Ovary (tissue), 9 donors: Measurements from ENCODE around the gene STIMATE. TPM values are rescaled to one million over a fixed set of nuclear protein-coding genes. Genes with fewer than 3 reads are reported as not detected.

Source experiments
- DNase-seq, 5 donors: peaks; one replicate each; pipeline ENCODE4 v3.0.0-alpha.2; 2019 to 2020
- H3K27ac ChIP-seq, 2 donors: fragments of 200-600 bp; one replicate each; pipeline versions ENCODE4 v1.5.1 to v1.8.0; 2019 to 2022
- H3K27me3 ChIP-seq: fragments of 200-600 bp; one replicate; pipeline ENCODE4 v1.8.0; 2022
- H3K36me3 ChIP-seq: fragments of 200-600 bp; sonication (generic); one replicate; pipeline ENCODE4 v1.5.1; 2019
- H3K4me1 ChIP-seq: one replicate; pipeline ENCODE4 v1.8.1; 2013; ENCODE audit warnings: mild to moderate bottlenecking, moderate library complexity; ENCODE audit not compliant: insufficient read depth
- H3K4me3 ChIP-seq: fragments of 200-600 bp; sonication (generic); one replicate; pipeline ENCODE4 v1.5.1; 2017
- H3K9me3 ChIP-seq, 2 donors: fragments of 200-600 bp in 1 of 2; sonication (generic) in 1 of 2; one replicate each; pipeline versions ENCODE4 v1.5.1 to v1.8.1; 2013 to 2019; ENCODE audit warnings: mild to moderate bottlenecking in 1 of 2, moderate library complexity in 1 of 2
- CTCF ChIP-seq, 3 donors: fragments of 450-650 bp in 2 of 3; fragments of 200-600 bp in 1 of 3; IDR thresholded peaks; one replicate each; pipeline versions ENCODE4 v1.5.1 to v1.8.0; 2016 to 2022; ENCODE audit warnings: antibody characterized with exemption in 3 of 3, mild to moderate bottlenecking in 1 of 3
- EP300 ChIP-seq: sonication (generic); formaldehyde crosslinking; IDR thresholded peaks from one replicate; pipeline ENCODE4 v1.6.1; 2017; ENCODE audit warnings: antibody characterized with exemption
- POLR2A ChIP-seq: fragments of 450-650 bp; IDR thresholded peaks from one replicate; pipeline ENCODE4 v1.6.1; 2017; ENCODE audit warnings: antibody characterized with exemption, mild to moderate bottlenecking, moderate library complexity
- whole genome bisulfite sequencing, 3 donors: extraction: QIAGEN DNeasy Blood & Tissue Kit in 1 of 3; methylation state at CpG; one replicate each; pipeline versions ENCODE4 v1.1.5 to v1.1.7; 2013 to 2017; 5-methylcytosine and 5-hydroxymethylcytosine counted together
- intact Hi-C, 4 donors: fragments of 100-400 bp; cut with DNase I; formaldehyde crosslinking; loops; one replicate each; pipeline versions ENCODE4 v1.11.0 to v1.15.1; 2022 to 2023
- polyA plus RNA-seq, 2 donors: library from polyadenylated mRNA; stranded (reverse); fragments of 200-250 nt in 1 of 2; fragments of 350-450 nt in 1 of 2; fragmentation: Illumina TruSeq in 1 of 2; extraction: RNeasy Lipid Tissue Mini Kit (QIAGEN cat#74804) in 1 of 2; gene quantifications; one replicate each; pipeline ENCODE4 v1.2.3, GENCODE V29; 2013 to 2014
- total RNA-seq, 7 donors: library from RNA; depleted of rRNA in 2 of 7; stranded (reverse); fragments of >200 nt in 2 of 7; fragmentation: NEBNext Ultra II Directional in 3 of 7; extraction: Animal tissue kit (Norgen Biotek cat#: 25700) in 3 of 7; gene quantifications; one replicate each; pipeline versions ENCODE4 v1.1.0 to v1.2.4, GENCODE V29; 2016 to 2023
- donor health status: DM: no; HTN: no; CAD: no; lungs with moderate emphysema.
- donor health status: DM: no; HTN: no; CAD: no.
- donor health status: Bipolar disorder and iron deficiency.
- donor health status: DM: yes; HTN: yes; CAD: no.
- donor health status: DM: no; HTN: no; CAD: no.
- donor health status: DM: yes; HTN: yes; CAD: no.

The STIMATE gene
- total and polyA plus RNA-seq, 9 donors: 7.4 to 29.9 (median 17.1) TPM

DNA sequence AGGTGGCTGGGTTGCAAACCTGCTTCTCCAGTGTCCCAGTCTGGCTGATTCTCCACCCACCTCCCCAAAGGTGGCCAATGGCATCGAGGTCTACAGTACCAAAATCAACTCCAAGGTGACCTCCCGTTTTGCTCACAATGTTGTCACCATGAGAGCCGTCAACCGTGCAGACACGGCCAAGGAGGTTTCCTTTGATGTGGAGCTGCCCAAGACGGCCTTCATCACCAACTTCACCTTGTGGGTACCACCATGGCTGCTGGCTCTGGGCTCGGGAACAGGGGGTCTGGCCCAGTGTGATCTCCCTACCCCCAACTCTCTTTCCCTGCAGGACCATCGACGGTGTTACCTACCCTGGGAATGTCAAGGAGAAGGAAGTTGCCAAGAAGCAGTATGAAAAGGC, 100.9 kb downstream of the STIMATE start:
- H3K27ac ChIP-seq: no peak overlapping the region
- intact Hi-C loops: no loop called here

DNA sequence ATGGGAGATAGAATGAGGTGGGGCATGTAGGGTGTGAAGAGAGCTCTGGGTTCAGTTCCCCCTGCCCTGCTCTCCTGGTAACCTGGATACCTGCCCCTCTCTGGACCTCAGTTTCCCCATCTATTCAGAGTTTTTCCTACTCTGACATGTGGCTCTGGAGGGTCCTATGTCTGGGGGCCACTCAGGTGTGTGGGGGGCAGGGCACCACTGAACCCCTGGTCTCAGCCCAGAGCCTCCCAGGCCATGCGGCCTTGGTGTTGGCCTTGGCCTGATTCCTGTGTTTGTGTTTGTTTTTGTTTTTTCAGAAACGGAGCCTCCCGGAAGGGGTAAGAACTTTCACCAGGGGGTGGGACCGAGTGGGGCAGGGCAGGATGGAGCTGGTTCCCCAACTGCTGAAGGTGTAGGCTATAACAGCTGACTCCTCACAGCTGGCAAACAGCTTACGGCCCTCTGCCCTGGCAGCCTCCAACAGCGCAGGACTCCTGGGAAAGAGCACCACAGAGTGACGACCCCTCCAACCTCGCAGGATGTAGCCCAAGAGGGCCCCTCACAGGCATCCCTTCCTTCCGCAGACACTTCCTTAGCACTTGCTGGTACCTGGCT, 101.9 kb downstream of the STIMATE start:
- no peaks in the 10 kb centered on the region for H3K4me1 ChIP-seq
- DNase-seq: no peak
- H3K9me3 ChIP-seq: no peaks in the 10 kb centered on the region
- no peak overlapping the region for H3K4me3 ChIP-seq
- TF ChIP-seq EP300 (no peak), CTCF (IDR thresholded peaks at IDR 0.05) (no peak)
- no peaks in the 10 kb centered on the region for H3K27me3 ChIP-seq
- intact Hi-C loops: no loop called here
- no peak overlapping the region for H3K27ac ChIP-seq
- WGBS, 3 donors: 34 to 48% (median 45%) methylated on average over 9 of the region's 9 CpGs
- H3K36me3 ChIP-seq: no peaks in the 10 kb centered on the region

More for the DNA sequence above, 100.9 kb downstream of the STIMATE start:
- Histone ChIP-seq H3K9me3 (no peaks in the 10 kb centered on the region), H3K4me3 (no peak overlapping the region), H3K27me3 (no peaks in the 10 kb centered on the region), H3K4me1 (no peaks in the 10 kb centered on the region), H3K36me3 (no peaks in the 10 kb centered on the region)
- DNase-seq: no peak
- TF ChIP-seq CTCF (IDR thresholded peaks at IDR 0.05) (no peak), EP300 (no peak), POLR2A (no peak)
- 88 to 95% (median 94%) methylated on average over 9 of the region's 9 CpGs for WGBS, 3 donors

DNA sequence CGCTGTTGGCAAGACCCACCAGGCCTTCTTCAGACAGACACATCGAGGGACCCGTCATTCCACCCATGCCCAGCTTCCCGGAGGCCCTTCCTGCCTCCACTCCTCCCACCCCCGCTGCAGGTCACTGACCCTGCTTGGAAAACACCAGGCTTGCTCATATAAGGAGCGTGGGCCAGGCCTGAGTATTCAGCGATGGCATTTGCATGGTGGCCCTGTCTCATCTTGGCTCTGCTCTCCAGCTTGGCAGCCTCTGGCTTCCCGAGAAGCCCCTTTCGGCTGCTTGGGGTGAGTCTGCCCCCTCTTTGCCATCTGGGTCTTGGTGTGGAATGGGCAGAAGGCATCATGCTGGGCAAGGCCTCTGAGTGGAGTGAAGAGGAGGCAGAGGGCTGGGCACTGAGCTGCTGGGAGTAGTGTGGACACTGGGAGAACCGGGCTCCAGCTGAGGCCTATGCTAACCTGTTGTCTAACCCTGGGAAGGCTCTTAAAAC, 102.7 kb downstream of the STIMATE start, which contains the start of gene ITIH3:
Gene ITIH3, plus strand, starts transcription at position 185 of the 488 bp plus-strand sequence. Its CDS starts 8 bp downstream, at position 193.
- Histone ChIP-seq H3K4me3 (no peak within 1 kb of the TSS), H3K36me3 (no peaks in the 10 kb centered on the region), H3K4me1 (no peaks in the 10 kb centered on the region), H3K27ac (no peak within 1 kb of the TSS), H3K9me3 (no peaks in the 10 kb centered on the region), H3K27me3 (no peaks in the 10 kb centered on the region)
- no peak for DNase-seq
- intact Hi-C loops: no loop called here
- WGBS, 3 donors: 59 to 82% (median 72%) methylated on average over 10 of the region's 10 CpGs
- no peak for TF ChIP-seq POLR2A
- no peak for TF ChIP-seq EP300
- TF ChIP-seq CTCF (IDR thresholded peaks at IDR 0.05): no peak

DNA sequence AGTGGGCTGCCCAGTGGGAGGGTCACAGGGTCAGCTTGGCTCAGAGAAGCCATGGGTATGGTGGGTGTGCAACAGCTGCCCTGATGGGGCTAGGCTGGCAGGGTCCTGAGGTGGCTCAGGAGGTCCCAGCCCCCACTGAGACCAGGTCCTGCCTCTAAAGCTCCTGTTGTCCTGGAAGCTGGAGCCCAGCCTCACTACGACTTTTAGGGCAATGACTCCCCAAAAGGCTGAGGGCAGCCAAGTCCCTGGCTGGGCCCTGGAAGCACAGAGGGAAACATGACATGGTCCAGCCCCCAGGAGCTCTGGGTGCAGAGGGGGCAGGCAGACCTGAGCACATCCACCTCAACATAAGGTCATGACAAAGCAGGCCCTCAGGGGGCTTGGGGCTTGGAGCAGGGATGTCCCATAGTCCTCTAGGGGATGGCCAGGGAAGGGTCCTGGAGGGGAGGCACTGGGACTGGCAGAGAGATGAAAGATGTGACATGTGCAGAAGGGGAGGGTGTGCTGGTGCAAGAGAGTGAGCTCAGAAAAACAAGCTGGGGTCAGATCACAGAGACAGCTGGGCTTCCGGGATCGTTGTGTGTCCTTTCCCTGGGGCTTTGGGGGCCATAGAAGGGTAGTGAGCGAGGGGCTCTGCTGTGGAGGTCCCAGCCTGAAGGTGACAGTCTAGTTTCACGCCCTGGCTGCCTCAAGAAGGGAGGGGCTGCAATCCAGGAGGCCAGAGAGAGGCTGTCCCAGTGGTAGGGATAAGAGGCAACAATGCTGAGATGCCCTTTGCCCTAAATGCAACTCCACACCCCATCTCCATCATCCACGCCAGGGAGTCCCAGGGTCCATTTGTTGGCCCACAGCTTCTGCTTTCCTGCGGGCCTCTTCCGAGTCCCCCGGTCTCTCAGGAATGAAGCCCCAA, 103.4 kb downstream of the STIMATE start:
- Histone ChIP-seq H3K4me1 (no peaks in the 10 kb centered on the region), H3K9me3 (no peaks in the 10 kb centered on the region), H3K36me3 (no peaks in the 10 kb centered on the region), H3K27ac (no peak overlapping the region), H3K4me3 (no peak overlapping the region), H3K27me3 (no peaks in the 10 kb centered on the region)
- no peak for DNase-seq
- TF ChIP-seq EP300 (no peak), POLR2A (no peak), CTCF (IDR thresholded peaks at IDR 0.05) (no peak)
- 78 to 82% (median 80%) methylated on average over 9 of the region's 9 CpGs for WGBS, 3 donors
- intact Hi-C loops: no loop called here
